NT2/D1 (cell line): ENCODE data around the gene WDFY3.

Experiments
- DNase-seq: peaks from one replicate; pipeline ENCODE4 v3.0.0-alpha.2; 2011; ENCODE audit warnings: low read depth, low spot score
- H3K27me3 ChIP-seq: 2 replicates; pipeline ENCODE4 v1.6.0; 2011; ENCODE audit warnings: mild to moderate bottlenecking; ENCODE audit not compliant: insufficient read length, insufficient read depth
- H3K36me3 ChIP-seq: 2 replicates; pipeline ENCODE4 v1.6.1; 2011; ENCODE audit warnings: mild to moderate bottlenecking, low read length, mixed read lengths; ENCODE audit not compliant: insufficient read depth, insufficient read length
- H3K4me1 ChIP-seq: 2 replicates; pipeline ENCODE4 v1.5.1; 2011; ENCODE audit not compliant: insufficient read depth, insufficient read length
- H3K4me3 ChIP-seq: 2 replicates; pipeline ENCODE4 v1.5.1; 2011; ENCODE audit warnings: low read depth; ENCODE audit not compliant: insufficient read length
- H3K9ac ChIP-seq: 2 replicates; pipeline ENCODE4 v1.6.0; 2011; ENCODE audit warnings: low read depth; ENCODE audit not compliant: insufficient read length
- H3K9me3 ChIP-seq: 2 replicates; pipeline ENCODE4 v1.5.1; 2011; ENCODE audit warnings: mild to moderate bottlenecking, low read length; ENCODE audit not compliant: insufficient read depth
- SUZ12 ChIP-seq: IDR thresholded peaks from 2 replicates; pipeline ENCODE4 v1.6.1; 2011; ENCODE audit not compliant: insufficient read length, insufficient read depth; ENCODE audit errors: extremely low read depth
- YY1 ChIP-seq: IDR thresholded peaks from 2 replicates; pipeline ENCODE4 v1.6.1; 2011; ENCODE audit not compliant: insufficient read length, insufficient read depth
- ZNF274 ChIP-seq: IDR thresholded peaks from 2 replicates; pipeline ENCODE4 v1.6.1; 2011; ENCODE audit warnings: mild to moderate bottlenecking, low read depth, low read length

The WDFY3 gene

GRCh38 chr4:84648863-84649647 lies 317.4 kb downstream of the WDFY3 start:
- no peak overlapping the region for H3K4me3 ChIP-seq
- no peaks in the 10 kb centered on the region for H3K4me1 ChIP-seq
- H3K36me3 ChIP-seq, result peaks cover 6% of the 10 kb centered on the region
- no peaks in the 10 kb centered on the region for H3K27me3 ChIP-seq
- DNase-seq, result no peak
- H3K9ac ChIP-seq, result no peak overlapping the region
- TF ChIP-seq ZNF274 (no peak), SUZ12 (no peak), YY1 (no peak)
- H3K9me3 ChIP-seq, result no peaks in the 10 kb centered on the region

DNA sequence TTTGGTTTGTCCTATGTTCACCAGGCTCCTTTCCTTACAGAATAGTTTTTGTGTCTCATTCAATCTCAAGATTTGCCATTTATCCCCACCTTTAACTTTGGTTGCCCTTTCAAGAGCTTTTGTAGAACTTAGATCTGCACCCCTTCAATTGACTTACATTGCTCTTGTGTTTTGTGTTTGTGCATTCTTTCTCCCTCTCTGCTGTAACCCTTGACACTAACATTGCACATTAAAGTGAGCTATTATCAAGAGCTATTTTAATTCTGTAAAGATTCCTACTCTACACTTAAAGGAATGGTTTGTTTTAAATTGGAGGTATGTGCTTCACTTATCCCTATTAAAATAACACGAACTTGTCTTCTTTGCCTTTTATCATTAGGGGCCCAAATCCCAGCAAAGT lies 318.3 kb downstream of the WDFY3 start:
- no peak for TF ChIP-seq YY1
- Histone ChIP-seq H3K9me3 (no peaks in the 10 kb centered on the region), H3K4me3 (no peak overlapping the region), H3K9ac (no peak overlapping the region), H3K27me3 (no peaks in the 10 kb centered on the region), H3K36me3 (peaks cover 6% of the 10 kb centered on the region), H3K4me1 (no peaks in the 10 kb centered on the region)
- no peak for DNase-seq

DNA sequence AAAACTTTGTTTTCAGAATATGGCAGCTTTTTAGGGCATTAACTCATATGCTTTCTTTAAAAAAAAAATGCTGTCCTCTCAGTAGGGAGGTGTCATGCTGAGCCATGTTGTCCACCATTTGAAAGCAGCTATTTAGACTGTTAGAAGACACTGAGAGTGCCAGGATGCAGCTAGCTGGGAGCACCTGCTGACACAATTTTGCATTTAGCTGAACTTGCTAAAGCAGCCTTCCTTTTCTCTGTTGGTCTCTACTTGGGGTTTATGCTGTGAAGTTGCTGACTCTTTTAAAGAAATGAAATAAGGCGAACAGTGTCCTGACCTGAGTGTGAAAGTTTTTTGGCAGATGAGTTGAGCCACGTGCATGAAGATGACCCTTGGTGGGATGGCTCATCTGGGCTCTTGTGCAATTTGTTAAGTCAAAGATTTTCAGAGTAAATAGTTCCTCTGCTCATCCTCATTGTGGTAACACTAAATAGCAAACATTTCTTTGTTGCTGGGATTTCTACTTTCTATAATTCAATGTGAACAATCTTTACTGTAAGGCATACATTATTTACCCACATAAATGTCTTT lies 319.1 kb downstream of the WDFY3 start:
- Histone ChIP-seq H3K4me3 (no peak overlapping the region), H3K36me3 (peaks cover 6% of the 10 kb centered on the region), H3K9me3 (no peaks in the 10 kb centered on the region), H3K9ac (no peak overlapping the region), H3K4me1 (no peaks in the 10 kb centered on the region), H3K27me3 (no peaks in the 10 kb centered on the region)
- TF ChIP-seq ZNF274 (no peak), SUZ12 (no peak), YY1 (no peak)
- peak; percentile 40 for DNase-seq

GRCh38 chr4:84644087-84644486 lies 322.4 kb downstream of the WDFY3 start:
- H3K9ac ChIP-seq, result no peak overlapping the region
- H3K9me3 ChIP-seq, result no peaks in the 10 kb centered on the region
- H3K4me3 ChIP-seq, result no peak overlapping the region
- no peak for TF ChIP-seq SUZ12
- TF ChIP-seq YY1, result no peak
- TF ChIP-seq ZNF274, result no peak
- no peaks in the 10 kb centered on the region for H3K4me1 ChIP-seq
- H3K36me3 ChIP-seq, result no peaks in the 10 kb centered on the region
- DNase-seq, result no peak
- H3K27me3 ChIP-seq, result no peaks in the 10 kb centered on the region

- Histone ChIP-seq H3K9ac (no peak overlapping the region), H3K36me3 (no peaks in the 10 kb centered on the region), H3K4me1 (no peaks in the 10 kb centered on the region), H3K9me3 (no peaks in the 10 kb centered on the region), H3K27me3 (no peaks in the 10 kb centered on the region), H3K4me3 (no peak overlapping the region)
- TF ChIP-seq ZNF274 (no peak), SUZ12 (no peak), YY1 (no peak)
- DNase-seq, result no peak
Measured at GRCh38 chr4:84639145-84639544, 327.3 kb downstream of the WDFY3 start.

GRCh38 chr4:84638092-84638491 lies 328.4 kb downstream of the WDFY3 start:
- TF ChIP-seq SUZ12 (no peak), ZNF274 (no peak), YY1 (no peak)
- Histone ChIP-seq H3K36me3 (no peaks in the 10 kb centered on the region), H3K4me1 (no peaks in the 10 kb centered on the region), H3K27me3 (no peaks in the 10 kb centered on the region), H3K9ac (no peak overlapping the region), H3K4me3 (no peak overlapping the region), H3K9me3 (no peaks in the 10 kb centered on the region)
- DNase-seq, result no peak

- Histone ChIP-seq H3K9ac (no peak overlapping the region), H3K36me3 (no peaks in the 10 kb centered on the region), H3K4me1 (no peaks in the 10 kb centered on the region), H3K9me3 (no peaks in the 10 kb centered on the region), H3K4me3 (no peak overlapping the region), H3K27me3 (no peaks in the 10 kb centered on the region)
- DNase-seq, result no peak
- TF ChIP-seq YY1, result no peak
- no peak for TF ChIP-seq SUZ12
- no peak for TF ChIP-seq ZNF274
Measured at GRCh38 chr4:84634961-84635360, 331.5 kb downstream of the WDFY3 start.
